ENCODE data around the gene SOX6. TPM values are rescaled to one million over a fixed set of nuclear protein-coding genes. Genes with fewer than 3 reads are reported as not detected.

SOX6 gene
- total RNA-seq, 1 experiment from 2014 or later = under 0.01 TPM

- in situ Hi-C loops (cut with HindIII; ENCODE audit: low sequenced_read_pairs) = no loop called here
- DNase-seq (ENCODE audit: low spot score) = no peak
Measured at GRCh38 chr11:16126362-16126761, 230.0 kb downstream of the SOX6 start.

- DNase-seq (ENCODE audit: low spot score) = no peak
- in situ Hi-C loops (cut with HindIII; ENCODE audit: low sequenced_read_pairs) = no loop called here
Measured at GRCh38 chr11:16125796-16126195, 230.6 kb downstream of the SOX6 start.

GRCh38 chr11:16124390-16124789, 232.0 kb downstream of the SOX6 start:
- DNase-seq (ENCODE audit: low spot score) = no peak
- in situ Hi-C loops (cut with HindIII; ENCODE audit: low sequenced_read_pairs) = no loop called here

GRCh38 chr11:16121853-16122252, 234.5 kb downstream of the SOX6 start:
- in situ Hi-C loops (cut with HindIII; ENCODE audit: low sequenced_read_pairs) = no loop called here

GRCh38 chr11:16120008-16120407, 236.3 kb downstream of the SOX6 start:
- no peak for DNase-seq (ENCODE audit: low spot score)
- in situ Hi-C loops (cut with HindIII; ENCODE audit: low sequenced_read_pairs) = no loop called here

More at GRCh38 chr11:16121853-16122252, 234.5 kb downstream of the SOX6 start:
- no peak for DNase-seq (ENCODE audit: low spot score)

GRCh38 chr11:16117989-16118756, 238.2 kb downstream of the SOX6 start:
- in situ Hi-C loops (cut with HindIII; ENCODE audit: low sequenced_read_pairs) = no loop called here
- no peak for DNase-seq (ENCODE audit: low spot score)

GRCh38 chr11:16114978-16115871, 241.1 kb downstream of the SOX6 start:
- in situ Hi-C loops (cut with HindIII; ENCODE audit: low sequenced_read_pairs) = no loop called here

GRCh38 chr11:16114431-16114830, 241.9 kb downstream of the SOX6 start:
- in situ Hi-C loops (cut with HindIII; ENCODE audit: low sequenced_read_pairs) = no loop called here
- no peak for DNase-seq (ENCODE audit: low spot score)

More at GRCh38 chr11:16114978-16115871, 241.1 kb downstream of the SOX6 start:
- no peak for DNase-seq (ENCODE audit: low spot score)

- no peak for DNase-seq (ENCODE audit: low spot score)
- in situ Hi-C loops (cut with HindIII; ENCODE audit: low sequenced_read_pairs) = no loop called here
Measured at GRCh38 chr11:16111690-16112089, 244.7 kb downstream of the SOX6 start.

- DNase-seq (ENCODE audit: low spot score) = no peak
- in situ Hi-C loops (cut with HindIII; ENCODE audit: low sequenced_read_pairs) = no loop called here
Measured at GRCh38 chr11:16110886-16111285, 245.5 kb downstream of the SOX6 start.

GRCh38 chr11:16099343-16099900, 256.9 kb downstream of the SOX6 start:
- DNase-seq (ENCODE audit: low spot score) = no peak
- in situ Hi-C loops (cut with HindIII; ENCODE audit: low sequenced_read_pairs) = no loop called here

GRCh38 chr11:16098526-16099205, 257.7 kb downstream of the SOX6 start:
- no peak for DNase-seq (ENCODE audit: low spot score)
- in situ Hi-C loops (cut with HindIII; ENCODE audit: low sequenced_read_pairs) = no loop called here

GRCh38 chr11:16097543-16097942, 258.8 kb downstream of the SOX6 start:
- no peak for DNase-seq (ENCODE audit: low spot score)
- in situ Hi-C loops (cut with HindIII; ENCODE audit: low sequenced_read_pairs) = no loop called here

- no peak for DNase-seq (ENCODE audit: low spot score)
- in situ Hi-C loops (cut with HindIII; ENCODE audit: low sequenced_read_pairs) = no loop called here
Measured at GRCh38 chr11:16096336-16096735, 260.0 kb downstream of the SOX6 start.

- in situ Hi-C loops (cut with HindIII; ENCODE audit: low sequenced_read_pairs) = no loop called here
- DNase-seq (ENCODE audit: low spot score) = no peak
Measured at GRCh38 chr11:16095756-16096155, 260.6 kb downstream of the SOX6 start.

- DNase-seq (ENCODE audit: low spot score) = no peak
- in situ Hi-C loops (cut with HindIII; ENCODE audit: low sequenced_read_pairs) = no loop called here
Measured at GRCh38 chr11:16093889-16094653, 262.3 kb downstream of the SOX6 start.

GRCh38 chr11:16091862-16092261, 264.5 kb downstream of the SOX6 start:
- in situ Hi-C loops (cut with HindIII; ENCODE audit: low sequenced_read_pairs) = no loop called here
- no peak for DNase-seq (ENCODE audit: low spot score)

GRCh38 chr11:16089481-16089880, 266.9 kb downstream of the SOX6 start:
- no peak for DNase-seq (ENCODE audit: low spot score)
- in situ Hi-C loops (cut with HindIII; ENCODE audit: low sequenced_read_pairs) = no loop called here

GRCh38 chr11:16088774-16089173, 267.6 kb downstream of the SOX6 start:
- DNase-seq (ENCODE audit: low spot score) = no peak
- in situ Hi-C loops (cut with HindIII; ENCODE audit: low sequenced_read_pairs) = no loop called here

Data from G401 (cell line).